Islet precursor cell (in vitro differentiated cells): ENCODE results near the gene BCAS1.
"Not testable (repeated sequence)": the region's sequence is repeated elsewhere in the genome, so short reads cannot be mapped to it uniquely, and the experiment has no call there.

Experiments used
- DNase-seq: peaks from one replicate; pipeline ENCODE4 v3.0.0-alpha.2; 2018

BCAS1 gene

GRCh38 chr20:54014293-54014926, 56.0 kb downstream of the BCAS1 start:
- no peak for DNase-seq

GRCh38 chr20:54013471-54013870, 56.9 kb downstream of the BCAS1 start:
- no peak for DNase-seq

- DNase-seq = no peak
These were observed 59.0 kb downstream of the BCAS1 start for GRCh38 chr20:54011346-54011745.

- not testable (repeated sequence) for DNase-seq
These were observed 64.2 kb downstream of the BCAS1 start for GRCh38 chr20:54006216-54006615.

- no peak for DNase-seq
These were observed 64.9 kb downstream of the BCAS1 start for GRCh38 chr20:54005524-54005923.

GRCh38 chr20:54004445-54004844, 65.9 kb downstream of the BCAS1 start:
- no peak for DNase-seq

- DNase-seq = no peak
These were observed 67.7 kb downstream of the BCAS1 start for GRCh38 chr20:54002741-54003140.

- DNase-seq = no peak
These were observed 68.3 kb downstream of the BCAS1 start for GRCh38 chr20:54002056-54002575.

GRCh38 chr20:54000914-54001313, 69.5 kb downstream of the BCAS1 start:
- no peak for DNase-seq

GRCh38 chr20:54000262-54000661, 70.1 kb downstream of the BCAS1 start:
- no peak for DNase-seq

- DNase-seq = no peak
These were observed 71.3 kb downstream of the BCAS1 start for GRCh38 chr20:53999077-53999476.

- no peak for DNase-seq
These were observed 73.6 kb downstream of the BCAS1 start for GRCh38 chr20:53996584-53997486.

- DNase-seq = no peak
These were observed 74.4 kb downstream of the BCAS1 start for GRCh38 chr20:53995949-53996348.

GRCh38 chr20:53994088-53994487, 76.3 kb downstream of the BCAS1 start:
- DNase-seq = no peak

- DNase-seq = no peak
These were observed 77.1 kb downstream of the BCAS1 start for GRCh38 chr20:53993310-53993709.

GRCh38 chr20:53990768-53991450, 79.5 kb downstream of the BCAS1 start:
- DNase-seq = no peak

GRCh38 chr20:53990003-53990402, 80.4 kb downstream of the BCAS1 start:
- DNase-seq = no peak

GRCh38 chr20:53989401-53989800, 81.0 kb downstream of the BCAS1 start:
- no peak for DNase-seq

- no peak for DNase-seq
These were observed 84.2 kb downstream of the BCAS1 start for GRCh38 chr20:53986037-53986650.

GRCh38 chr20:53985150-53985518, 85.3 kb downstream of the BCAS1 start:
- no peak for DNase-seq

GRCh38 chr20:53984356-53985149, 85.8 kb downstream of the BCAS1 start:
- no peak for DNase-seq

GRCh38 chr20:53983401-53983800, 87.0 kb downstream of the BCAS1 start:
- no peak for DNase-seq
